Thymus (tissue), 11 donors: ENCODE data around the gene CLIP1. TPM values are rescaled to one million over a fixed set of nuclear protein-coding genes. Genes with fewer than 3 reads are reported as not detected.

Source experiments
- DNase-seq, 9 donors: peaks; one replicate each; pipeline ENCODE4 v3.0.0-alpha.2; 2013; ENCODE audit warnings: low spot score in 9 of 9, low read depth in 6 of 9, missing footprints in 1 of 9
- H3K27ac ChIP-seq, 2 donors: one replicate each; pipeline ENCODE4 v1.5.1; 2013; ENCODE audit warnings: control low read depth in 1 of 2, low read depth in 1 of 2, low read length in 1 of 2, mild to moderate bottlenecking in 1 of 2, moderate library complexity in 1 of 2
- H3K27me3 ChIP-seq, 2 donors: one replicate each; pipeline ENCODE4 v1.5.1; 2013; ENCODE audit warnings: low read length in 1 of 2; ENCODE audit not compliant: control insufficient read depth in 2 of 2, insufficient read depth in 1 of 2
- H3K36me3 ChIP-seq, 2 donors: one replicate each; pipeline ENCODE4 v1.5.1; 2013; ENCODE audit warnings: low read length in 1 of 2, mild to moderate bottlenecking in 1 of 2, moderate library complexity in 1 of 2; ENCODE audit not compliant: control insufficient read depth in 2 of 2, insufficient read depth in 2 of 2
- H3K4me1 ChIP-seq, 2 donors: one replicate each; pipeline ENCODE4 v1.5.1; 2013; ENCODE audit warnings: low read length in 2 of 2; ENCODE audit not compliant: control insufficient read depth in 2 of 2, insufficient read depth in 2 of 2
- H3K4me3 ChIP-seq, 2 donors: one replicate each; pipeline ENCODE4 v1.5.1; 2013; ENCODE audit warnings: low read length in 2 of 2, control low read depth in 1 of 2, mild to moderate bottlenecking in 1 of 2
- H3K9me3 ChIP-seq, 2 donors: one replicate each; pipeline ENCODE4 v1.5.1; 2013; ENCODE audit warnings: low read length in 1 of 2, mild to moderate bottlenecking in 1 of 2; ENCODE audit not compliant: control insufficient read depth in 2 of 2, insufficient read depth in 1 of 2
- WGBS: extraction: QIAGEN DNeasy Blood & Tissue Kit; methylation state at CpG from one replicate; pipeline ENCODE4 v1.1.7; 2013; 5-methylcytosine and 5-hydroxymethylcytosine counted together
- polyA plus RNA-seq: library from polyadenylated mRNA; stranded (reverse); fragments of 200-250 nt; gene quantifications from one replicate; pipeline ENCODE4 v1.2.3, GENCODE V29; 2013
- total RNA-seq: library from RNA; stranded (reverse); fragments of 120-200 nt; gene quantifications from one replicate; pipeline ENCODE4 v1.2.4, GENCODE V29; 2013
- donor health status: healthy.

Gene CLIP1
- total and polyA plus RNA-seq, 2 donors = 18.4 to 26.7 TPM

GRCh38 chr12:122303068-122303467 is 119.4 kb downstream of the CLIP1 start:
- Histone ChIP-seq H3K9me3 (no peaks in the 10 kb centered on the region), H3K4me1 (no peaks in the 10 kb centered on the region), H3K27ac (no peak overlapping the region), H3K27me3 (no peaks in the 10 kb centered on the region), H3K36me3 (peaks cover 4 to 7% of the 10 kb centered on the region in 2 donors), H3K4me3 (no peak overlapping the region)
- no peak for DNase-seq
- 95% methylated on average over 4 of the region's 4 CpGs for WGBS

GRCh38 chr12:122298071-122298748 is 124.3 kb downstream of the CLIP1 start:
- H3K9me3 ChIP-seq = no peaks in the 10 kb centered on the region
- H3K4me3 ChIP-seq = no peak overlapping the region
- H3K4me1 ChIP-seq = no peaks in the 10 kb centered on the region
- no peak overlapping the region for H3K27ac ChIP-seq
- no peak for DNase-seq
- H3K27me3 ChIP-seq = no peaks in the 10 kb centered on the region
- WGBS = 98% methylated on average over 14 of the region's 14 CpGs
- H3K36me3 ChIP-seq = peaks cover 0 to 5% of the 10 kb centered on the region in 2 donors

- Histone ChIP-seq H3K27ac (no peak overlapping the region), H3K9me3 (no peaks in the 10 kb centered on the region), H3K36me3 (peaks cover 0 to 7% of the 10 kb centered on the region in 2 donors), H3K27me3 (no peaks in the 10 kb centered on the region), H3K4me1 (no peaks in the 10 kb centered on the region), H3K4me3 (no peak overlapping the region)
- WGBS = 98% methylated on average over 9 of the region's 9 CpGs
- no peak for DNase-seq
Measured at GRCh38 chr12:122297494-122297893, 125.0 kb downstream of the CLIP1 start.

- Histone ChIP-seq H3K4me3 (no peak overlapping the region), H3K36me3 (peaks cover 0 to 11% of the 10 kb centered on the region in 2 donors), H3K27me3 (no peaks in the 10 kb centered on the region), H3K9me3 (no peaks in the 10 kb centered on the region), H3K4me1 (no peaks in the 10 kb centered on the region), H3K27ac (no peak overlapping the region)
- no peak for DNase-seq
Measured at GRCh38 chr12:122295877-122296276, 126.6 kb downstream of the CLIP1 start.

GRCh38 chr12:122293081-122293480 is 129.4 kb downstream of the CLIP1 start:
- Histone ChIP-seq H3K4me1 (no peaks in the 10 kb centered on the region), H3K27ac (no peak overlapping the region), H3K27me3 (no peaks in the 10 kb centered on the region), H3K36me3 (peaks cover 0 to 11% of the 10 kb centered on the region in 2 donors), H3K4me3 (no peak overlapping the region), H3K9me3 (no peaks in the 10 kb centered on the region)
- WGBS = 78% methylated on average over 3 of the region's 3 CpGs
- DNase-seq = no peak

- Histone ChIP-seq H3K4me1 (no peaks in the 10 kb centered on the region), H3K9me3 (no peaks in the 10 kb centered on the region), H3K36me3 (peaks cover 0 to 9% of the 10 kb centered on the region in 2 donors), H3K4me3 (no peak overlapping the region), H3K27me3 (no peaks in the 10 kb centered on the region), H3K27ac (no peak overlapping the region)
- WGBS = 98% methylated on average over 8 of the region's 8 CpGs
- DNase-seq = no peak
Measured at GRCh38 chr12:122291431-122291830, 131.0 kb downstream of the CLIP1 start.

GRCh38 chr12:122283680-122284079 is 138.8 kb downstream of the CLIP1 start:
- H3K9me3 ChIP-seq = no peaks in the 10 kb centered on the region
- H3K4me1 ChIP-seq = no peaks in the 10 kb centered on the region
- no peak for DNase-seq
- H3K4me3 ChIP-seq = no peak overlapping the region
- no peaks in the 10 kb centered on the region for H3K27me3 ChIP-seq
- WGBS = 99% methylated on average over 5 of the region's 5 CpGs
- H3K36me3 ChIP-seq = peaks cover 2 to 7% of the 10 kb centered on the region in 2 donors
- H3K27ac ChIP-seq = no peak overlapping the region

- Histone ChIP-seq H3K27me3 (no peaks in the 10 kb centered on the region), H3K4me3 (no peak overlapping the region), H3K36me3 (peaks cover 8 to 11% of the 10 kb centered on the region in 2 donors), H3K9me3 (no peaks in the 10 kb centered on the region), H3K27ac (no peak overlapping the region), H3K4me1 (no peaks in the 10 kb centered on the region)
- WGBS = 96% methylated on average over 4 of the region's 4 CpGs
- no peak for DNase-seq
Measured at GRCh38 chr12:122282061-122282460, 140.4 kb downstream of the CLIP1 start.

GRCh38 chr12:122276242-122276641 is 146.2 kb downstream of the CLIP1 start:
- peak in 1 of 9 donors; percentile 12 for DNase-seq
- Histone ChIP-seq H3K4me3 (no peak overlapping the region), H3K9me3 (no peaks in the 10 kb centered on the region), H3K36me3 (peaks cover 15 to 16% of the 10 kb centered on the region in 2 donors), H3K4me1 (no peaks in the 10 kb centered on the region), H3K27me3 (no peaks in the 10 kb centered on the region), H3K27ac (no peak overlapping the region)
- 77% methylated on average over 7 of the region's 7 CpGs for WGBS
